ENCODE results near the gene NLRC3. TPM values are rescaled to one million over a fixed set of nuclear protein-coding genes. Genes with fewer than 3 reads are reported as not detected.

Gene NLRC3
- total and polyA plus RNA-seq, 12 donors = 0.26 to 2.5 (median 1.0) TPM

DNA sequence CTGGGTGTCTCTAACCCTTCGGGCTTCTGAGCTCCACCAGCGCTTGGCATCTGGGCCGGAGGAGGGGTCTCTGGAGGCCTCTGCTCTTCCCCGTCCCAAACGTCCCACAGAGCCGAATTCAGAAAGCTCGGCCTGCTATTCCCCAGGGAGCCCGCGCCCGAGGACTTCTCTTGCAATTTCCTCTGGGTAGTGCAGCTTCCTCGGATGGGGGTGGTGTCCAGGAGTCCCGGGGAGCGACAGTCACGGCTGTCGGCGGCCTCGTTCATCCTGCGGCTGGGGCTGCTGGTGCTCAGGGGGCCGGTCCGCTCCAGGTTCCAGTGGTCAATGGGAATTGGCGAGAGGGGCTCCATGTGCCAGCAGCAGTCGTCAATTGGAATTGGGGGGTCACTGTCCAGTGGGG, 11.8 kb upstream of the NLRC3 start:
- TF ChIP-seq, protein P1, sequence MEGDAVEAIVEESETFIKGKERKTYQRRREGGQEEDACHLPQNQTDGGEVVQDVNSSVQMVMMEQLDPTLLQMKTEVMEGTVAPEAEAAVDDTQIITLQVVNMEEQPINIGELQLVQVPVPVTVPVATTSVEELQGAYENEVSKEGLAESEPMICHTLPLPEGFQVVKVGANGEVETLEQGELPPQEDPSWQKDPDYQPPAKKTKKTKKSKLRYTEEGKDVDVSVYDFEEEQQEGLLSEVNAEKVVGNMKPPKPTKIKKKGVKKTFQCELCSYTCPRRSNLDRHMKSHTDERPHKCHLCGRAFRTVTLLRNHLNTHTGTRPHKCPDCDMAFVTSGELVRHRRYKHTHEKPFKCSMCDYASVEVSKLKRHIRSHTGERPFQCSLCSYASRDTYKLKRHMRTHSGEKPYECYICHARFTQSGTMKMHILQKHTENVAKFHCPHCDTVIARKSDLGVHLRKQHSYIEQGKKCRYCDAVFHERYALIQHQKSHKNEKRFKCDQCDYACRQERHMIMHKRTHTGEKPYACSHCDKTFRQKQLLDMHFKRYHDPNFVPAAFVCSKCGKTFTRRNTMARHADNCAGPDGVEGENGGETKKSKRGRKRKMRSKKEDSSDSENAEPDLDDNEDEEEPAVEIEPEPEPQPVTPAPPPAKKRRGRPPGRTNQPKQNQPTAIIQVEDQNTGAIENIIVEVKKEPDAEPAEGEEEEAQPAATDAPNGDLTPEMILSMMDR (IDR thresholded peaks at IDR 0.05) = no peak
- Histone ChIP-seq H3K27ac (peak overlapping the region in 1 of 10 donors; percentile 56), H3K36me3 (peaks cover 0 to 56% (median 0%) of the 10 kb centered on the region in 9 donors), H3K9me3 (no peaks in the 10 kb centered on the region), H3K4me1 (peaks cover 0 to 34% (median 10%) of the 10 kb centered on the region in 9 donors), H3K4me3 (peak overlapping the region in 1 of 10 donors; percentile 14), H3K27me3 (no peaks in the 10 kb centered on the region)
- DNase-seq (no peak), ATAC-seq (no peak)
- intact Hi-C loops (cut with DNase I) = no loop called here
- 87 to 88% methylated on average over 22 of the region's 22 CpGs for WGBS, 2 donors

GRCh38 chr16:3587547-3588110, 10.4 kb upstream of the NLRC3 start:
- TF ChIP-seq, protein P1 (IDR thresholded peaks at IDR 0.05) = no peak
- no peak for DNase-seq
- H3K9me3 ChIP-seq = no peaks in the 10 kb centered on the region
- H3K4me3 ChIP-seq = no peak overlapping the region
- no peaks in the 10 kb centered on the region for H3K27me3 ChIP-seq
- 92% methylated on average over 15 of the region's 15 CpGs for WGBS, 2 donors
- peaks cover 0 to 34% (median 10%) of the 10 kb centered on the region in 9 donors for H3K4me1 ChIP-seq
- intact Hi-C loops (cut with DNase I) = no loop called here
- H3K36me3 ChIP-seq = peaks cover 0 to 68% (median 4%) of the 10 kb centered on the region in 9 donors
- no peak overlapping the region for H3K27ac ChIP-seq
- no peak for ATAC-seq

DNA sequence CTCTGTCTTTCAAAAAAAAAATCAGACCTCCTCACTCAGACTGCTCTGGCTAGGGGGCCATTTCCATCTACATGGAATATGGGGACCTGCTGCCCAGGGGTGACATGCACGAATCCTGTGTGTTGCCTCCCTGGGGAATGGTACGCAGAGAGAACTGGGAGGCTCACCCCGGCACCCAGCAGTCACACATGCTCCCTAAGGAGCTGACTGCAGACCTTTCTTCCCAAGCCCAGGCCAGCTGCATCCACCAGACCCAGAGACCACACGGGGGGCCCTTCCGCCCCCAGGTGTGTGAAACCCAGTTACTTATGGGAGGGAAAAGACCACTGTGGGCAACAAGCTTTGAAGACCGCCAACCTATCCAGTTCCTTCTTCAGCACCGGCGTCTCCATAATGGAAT, 7.2 kb upstream of the NLRC3 start:
- DNase-seq (no peak), ATAC-seq (no peak)
- WGBS, 2 donors = 97% methylated on average over 8 of the region's 8 CpGs
- peaks cover 0 to 19% (median 0%) of the 10 kb centered on the region in 9 donors for H3K4me1 ChIP-seq
- TF ChIP-seq, protein P1 (IDR thresholded peaks at IDR 0.05) = no peak
- peaks cover 0 to 45% (median 4%) of the 10 kb centered on the region in 9 donors for H3K36me3 ChIP-seq
- H3K27me3 ChIP-seq = no peaks in the 10 kb centered on the region
- no peaks in the 10 kb centered on the region for H3K9me3 ChIP-seq
- H3K27ac ChIP-seq = no peak overlapping the region
- H3K4me3 ChIP-seq = no peak overlapping the region
- intact Hi-C loops (cut with DNase I) = no loop called here

DNA sequence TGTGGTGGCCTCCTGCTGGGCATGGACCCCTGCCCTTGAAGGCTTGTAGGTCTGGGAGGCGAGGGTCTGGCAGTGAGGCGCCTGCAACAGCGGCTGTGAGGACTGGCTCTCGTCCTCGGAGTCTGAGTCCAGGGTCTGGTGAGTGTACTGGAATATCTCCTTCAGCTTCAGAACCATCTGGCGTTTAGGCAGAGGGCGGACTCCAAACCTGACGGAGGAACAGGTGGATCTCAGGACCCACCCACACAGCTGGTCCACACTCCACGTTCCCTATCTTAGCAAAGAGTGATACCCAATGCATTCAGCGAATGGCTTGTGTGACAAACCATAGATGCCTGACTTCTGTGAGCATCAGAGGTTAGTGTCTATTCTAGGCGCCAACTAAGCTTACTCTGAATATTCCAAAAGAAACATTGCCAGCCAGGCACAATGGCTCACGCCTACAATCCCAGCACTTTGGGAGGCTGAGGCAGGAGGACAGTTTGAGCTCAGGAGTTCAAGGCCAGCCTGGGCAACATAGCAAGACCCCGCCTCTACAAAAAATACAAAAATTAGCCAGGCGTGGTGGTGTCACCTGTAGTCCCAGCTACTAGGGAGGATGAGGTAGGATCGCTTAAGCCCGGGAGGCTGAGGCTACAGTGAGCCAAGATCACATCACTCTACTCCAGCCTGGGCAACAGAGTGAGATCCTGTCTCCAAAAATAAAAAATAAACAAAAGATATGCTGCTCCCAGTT, 6.3 kb upstream of the NLRC3 start:
- DNase-seq (no peak), ATAC-seq (no peak)
- peaks cover 0 to 23% (median 0%) of the 10 kb centered on the region in 9 donors for H3K4me1 ChIP-seq
- intact Hi-C loops (cut with DNase I) = no loop called here
- H3K36me3 ChIP-seq = peaks cover 0 to 39% (median 4%) of the 10 kb centered on the region in 9 donors
- peaks cover 0 to 4% (median 0%) of the 10 kb centered on the region in 7 donors for H3K27me3 ChIP-seq
- no peaks in the 10 kb centered on the region for H3K9me3 ChIP-seq
- 96 to 98% methylated on average over 16 of the region's 16 CpGs for WGBS, 2 donors
- TF ChIP-seq, protein P1 (IDR thresholded peaks at IDR 0.05) = no peak
- no peak overlapping the region for H3K4me3 ChIP-seq
- H3K27ac ChIP-seq = no peak overlapping the region

Measured in heart right ventricle (tissue), 16 donors.